ENCODE measurements around the gene FOSL1.

GRCh38 chr11:65880844-65881421 lies 19.3 kb downstream of the FOSL1 start:
- no peak for TF ChIP-seq EZH2 (IDR thresholded peaks at IDR 0.05; ENCODE audit: low read length)
- TF ChIP-seq CTCF (optimal IDR thresholded peaks at IDR 0.05 in 1 of 3, IDR thresholded peaks at IDR 0.05 in 1 of 3, conservative IDR thresholded peaks at IDR 0.05 in 1 of 3; ENCODE audit: extremely low read depth in 1 of 3, insufficient read depth in 2 of 3, low read length in 3 of 3), result no peak

All from keratinocyte (primary cell).